Endothelial cell (in vitro differentiated cells): ENCODE results near the gene RSRC1. TPM values are rescaled to one million over a fixed set of nuclear protein-coding genes. Genes with fewer than 3 reads are reported as not detected.

ENCODE experiments used
- DNase-seq: peaks from one replicate; pipeline ENCODE4 v3.0.0; 2021; ENCODE audit warnings: low spot score
- H3K27ac Mint-ChIP-seq: one replicate; pipeline ENCODE4 v1.8.0; 2021; ENCODE audit warnings: mixed read lengths, inconsistent platforms; ENCODE audit not compliant: unreplicated experiment
- H3K27me3 Mint-ChIP-seq: one replicate; pipeline ENCODE4 v1.8.0; 2021; ENCODE audit warnings: mild to moderate bottlenecking, moderate library complexity, mixed read lengths, inconsistent platforms; ENCODE audit not compliant: unreplicated experiment
- H3K36me3 Mint-ChIP-seq: one replicate; pipeline ENCODE4 v1.8.0; 2021; ENCODE audit warnings: mild to moderate bottlenecking, low read depth, mixed read lengths, inconsistent platforms; ENCODE audit not compliant: unreplicated experiment
- H3K4me1 Mint-ChIP-seq: one replicate; pipeline ENCODE4 v1.8.0; 2021; ENCODE audit warnings: mild to moderate bottlenecking, mixed read lengths, inconsistent platforms; ENCODE audit not compliant: unreplicated experiment
- H3K4me3 Mint-ChIP-seq: one replicate; pipeline ENCODE4 v1.8.0; 2021; ENCODE audit warnings: mild to moderate bottlenecking, mixed read lengths, inconsistent platforms; ENCODE audit not compliant: unreplicated experiment
- H3K9me3 Mint-ChIP-seq: one replicate; pipeline ENCODE4 v1.8.0; 2021; ENCODE audit warnings: mixed read lengths, inconsistent platforms; ENCODE audit not compliant: unreplicated experiment
- total RNA-seq: library from RNA; stranded (reverse); fragmentation: NEBNext Ultra II Directional; extraction: Animal tissue kit (Norgen Biotek cat#: 25700); gene quantifications from one replicate; pipeline ENCODE4 v1.2.1, GENCODE V29; 2021; ENCODE audit not compliant: unreplicated experiment
- TF ChIP-seq, protein P1 (sequence below): fragments of 200-600 bp; sonication (generic); IDR thresholded peaks from one replicate; pipeline ENCODE4 v1.5.0; 2021; ENCODE audit warnings: antibody characterized with exemption; ENCODE audit not compliant: unreplicated experiment

Gene RSRC1
- total RNA-seq, 1 donor from 2014 or later, result 24.7 TPM

- no peak overlapping the region for H3K27ac Mint-ChIP-seq
- TF ChIP-seq, protein P1, sequence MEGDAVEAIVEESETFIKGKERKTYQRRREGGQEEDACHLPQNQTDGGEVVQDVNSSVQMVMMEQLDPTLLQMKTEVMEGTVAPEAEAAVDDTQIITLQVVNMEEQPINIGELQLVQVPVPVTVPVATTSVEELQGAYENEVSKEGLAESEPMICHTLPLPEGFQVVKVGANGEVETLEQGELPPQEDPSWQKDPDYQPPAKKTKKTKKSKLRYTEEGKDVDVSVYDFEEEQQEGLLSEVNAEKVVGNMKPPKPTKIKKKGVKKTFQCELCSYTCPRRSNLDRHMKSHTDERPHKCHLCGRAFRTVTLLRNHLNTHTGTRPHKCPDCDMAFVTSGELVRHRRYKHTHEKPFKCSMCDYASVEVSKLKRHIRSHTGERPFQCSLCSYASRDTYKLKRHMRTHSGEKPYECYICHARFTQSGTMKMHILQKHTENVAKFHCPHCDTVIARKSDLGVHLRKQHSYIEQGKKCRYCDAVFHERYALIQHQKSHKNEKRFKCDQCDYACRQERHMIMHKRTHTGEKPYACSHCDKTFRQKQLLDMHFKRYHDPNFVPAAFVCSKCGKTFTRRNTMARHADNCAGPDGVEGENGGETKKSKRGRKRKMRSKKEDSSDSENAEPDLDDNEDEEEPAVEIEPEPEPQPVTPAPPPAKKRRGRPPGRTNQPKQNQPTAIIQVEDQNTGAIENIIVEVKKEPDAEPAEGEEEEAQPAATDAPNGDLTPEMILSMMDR, result no peak
- no peak for DNase-seq
- H3K36me3 Mint-ChIP-seq, result peaks cover 7% of the 10 kb centered on the region
- no peaks in the 10 kb centered on the region for H3K9me3 Mint-ChIP-seq
- H3K4me1 Mint-ChIP-seq, result peaks cover 3% of the 10 kb centered on the region
- no peak overlapping the region for H3K4me3 Mint-ChIP-seq
- H3K27me3 Mint-ChIP-seq, result peaks cover 1% of the 10 kb centered on the region
These were observed 442.2 kb downstream of the RSRC1 start for GRCh38 chr3:158552124-158552523.

GRCh38 chr3:158559504-158559903 lies 449.6 kb downstream of the RSRC1 start:
- Mint-ChIP-seq H3K4me1 (peaks cover 3% of the 10 kb centered on the region), H3K27ac (no peak overlapping the region), H3K36me3 (peaks cover 7% of the 10 kb centered on the region), H3K9me3 (no peaks in the 10 kb centered on the region), H3K27me3 (peaks cover 2% of the 10 kb centered on the region), H3K4me3 (no peak overlapping the region)
- TF ChIP-seq, protein P1, result no peak
- DNase-seq, result no peak

- no peaks in the 10 kb centered on the region for H3K4me1 Mint-ChIP-seq
- H3K9me3 Mint-ChIP-seq, result no peaks in the 10 kb centered on the region
- H3K27me3 Mint-ChIP-seq, result peaks cover 2% of the 10 kb centered on the region
- H3K27ac Mint-ChIP-seq, result no peak overlapping the region
- H3K36me3 Mint-ChIP-seq, result no peaks in the 10 kb centered on the region
- TF ChIP-seq, protein P1, result no peak
- DNase-seq, result no peak
- H3K4me3 Mint-ChIP-seq, result no peak overlapping the region
These were observed 451.1 kb downstream of the RSRC1 start for GRCh38 chr3:158560979-158561378.

DNA sequence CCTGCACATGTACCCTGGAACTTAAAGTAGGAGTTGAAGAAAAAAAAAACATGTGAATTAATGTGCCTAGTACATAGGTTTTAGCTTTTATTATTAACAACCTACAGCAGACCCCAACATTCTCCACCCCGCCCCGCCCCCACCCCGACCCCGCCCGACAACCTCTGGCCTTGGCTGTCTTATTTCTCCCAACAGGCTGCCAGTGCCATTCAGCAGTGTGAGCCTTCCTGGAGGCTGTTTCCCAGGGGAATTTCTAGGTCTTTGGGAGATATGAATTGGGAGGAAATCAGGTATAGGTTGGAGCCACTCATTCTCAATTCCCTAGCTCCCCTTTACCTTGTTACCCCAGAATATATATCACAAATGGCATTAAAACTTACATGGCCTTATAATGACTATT lies 452.8 kb downstream of the RSRC1 start:
- DNase-seq, result no peak
- Mint-ChIP-seq H3K27me3 (peaks cover 2% of the 10 kb centered on the region), H3K27ac (no peak overlapping the region), H3K4me3 (no peak overlapping the region), H3K36me3 (no peaks in the 10 kb centered on the region), H3K9me3 (no peaks in the 10 kb centered on the region), H3K4me1 (no peaks in the 10 kb centered on the region)
- TF ChIP-seq, protein P1, result no peak

DNA sequence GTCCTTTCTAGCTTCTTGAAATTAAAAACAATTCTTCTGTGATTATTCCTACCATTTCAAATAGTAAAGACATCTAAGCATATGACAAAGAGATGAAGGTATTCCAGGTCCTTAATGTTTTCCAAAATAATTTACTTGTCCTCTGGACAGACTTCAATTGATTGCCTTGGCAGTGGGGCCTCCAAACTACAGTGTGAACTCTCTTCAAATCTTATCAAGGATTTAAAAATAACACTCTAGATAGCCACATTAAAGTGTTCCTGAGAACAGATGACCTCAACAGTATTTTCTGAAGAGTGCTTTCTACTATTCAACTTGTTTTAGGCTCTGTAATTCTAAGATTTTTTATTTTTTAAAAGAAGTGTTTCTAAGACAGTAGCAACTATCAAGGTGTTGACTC lies 453.2 kb downstream of the RSRC1 start:
- Mint-ChIP-seq H3K9me3 (no peaks in the 10 kb centered on the region), H3K27me3 (peaks cover 2% of the 10 kb centered on the region), H3K4me1 (no peaks in the 10 kb centered on the region), H3K4me3 (no peak overlapping the region), H3K27ac (no peak overlapping the region), H3K36me3 (no peaks in the 10 kb centered on the region)
- TF ChIP-seq, protein P1, result no peak
- DNase-seq, result no peak
